Measurements from ENCODE around the gene CRADD. TPM values are rescaled to one million over a fixed set of nuclear protein-coding genes. Genes with fewer than 3 reads are reported as not detected.

CRADD gene
- total RNA-seq, 1 experiment from 2014 or later, result 7.6 TPM

GRCh38 chr12:93684716-93685115 is 7.5 kb downstream of the CRADD start:
- Histone ChIP-seq H4K91ac (ENCODE audit: insufficient read length, low read depth, low read length) (no peak overlapping the region), H2AK5ac (ENCODE audit: insufficient read length, low read length) (no peak overlapping the region), H2BK15ac (ENCODE audit: low read depth, low read length) (no peak overlapping the region), H2BK20ac (ENCODE audit: low read depth, low read length, poor library complexity, severe bottlenecking) (no peak overlapping the region), H3K23me2 (ENCODE audit: insufficient read length, low read depth, low read length, poor library complexity, severe bottlenecking) (no peaks in the 10 kb centered on the region), H2BK12ac (ENCODE audit: insufficient read length, low read depth, low read length) (no peak overlapping the region), H2BK5ac (ENCODE audit: insufficient read length, low read length) (no peak overlapping the region), H3K27ac (ENCODE audit: insufficient read length, low read depth, low read length) (no peak overlapping the region), H3K79me1 (ENCODE audit: insufficient read depth, low read depth, low read length, poor library complexity, severe bottlenecking) (no peaks in the 10 kb centered on the region), H2AFZ (ENCODE audit: low read length) (no peak overlapping the region), H4K20me1 (ENCODE audit: control insufficient read depth, insufficient read depth, insufficient read length) (no peaks in the 10 kb centered on the region), H3K4me2 (ENCODE audit: insufficient read depth, insufficient read length, low read length) (no peak overlapping the region), H3K9ac (ENCODE audit: extremely low read depth, insufficient read length, low read length) (no peak overlapping the region), H3K27me3 (ENCODE audit: insufficient read depth, low read length) (no peaks in the 10 kb centered on the region), H3T11ph (ENCODE audit: low read length) (no peak overlapping the region), H4K8ac (replicated peaks; ENCODE audit: insufficient read length, low read depth, low read length) (no peak overlapping the region), H3K14ac (ENCODE audit: insufficient read depth, low read length) (no peak overlapping the region), H3K4me1 (ENCODE audit: insufficient read depth, low read length) (no peaks in the 10 kb centered on the region), H2BK120ac (ENCODE audit: low read depth, low read length, poor library complexity, severe bottlenecking) (no peak overlapping the region), H3K23ac (ENCODE audit: insufficient read length, low read depth, low read length) (no peak overlapping the region), H3K79me2 (ENCODE audit: insufficient read depth, low read length) (no peaks in the 10 kb centered on the region), H3K18ac (ENCODE audit: insufficient read length, low read depth, low read length) (no peak overlapping the region), H3K56ac (ENCODE audit: insufficient read length, low read depth, low read length) (no peak overlapping the region), H4K5ac (ENCODE audit: insufficient read length, low read depth, low read length) (no peak overlapping the region), H3K9me3 (ENCODE audit: control insufficient read depth, low read depth, low read length) (no peaks in the 10 kb centered on the region), H3K4ac (ENCODE audit: low read depth, low read length) (no peak overlapping the region)
- TF ChIP-seq, protein P1, sequence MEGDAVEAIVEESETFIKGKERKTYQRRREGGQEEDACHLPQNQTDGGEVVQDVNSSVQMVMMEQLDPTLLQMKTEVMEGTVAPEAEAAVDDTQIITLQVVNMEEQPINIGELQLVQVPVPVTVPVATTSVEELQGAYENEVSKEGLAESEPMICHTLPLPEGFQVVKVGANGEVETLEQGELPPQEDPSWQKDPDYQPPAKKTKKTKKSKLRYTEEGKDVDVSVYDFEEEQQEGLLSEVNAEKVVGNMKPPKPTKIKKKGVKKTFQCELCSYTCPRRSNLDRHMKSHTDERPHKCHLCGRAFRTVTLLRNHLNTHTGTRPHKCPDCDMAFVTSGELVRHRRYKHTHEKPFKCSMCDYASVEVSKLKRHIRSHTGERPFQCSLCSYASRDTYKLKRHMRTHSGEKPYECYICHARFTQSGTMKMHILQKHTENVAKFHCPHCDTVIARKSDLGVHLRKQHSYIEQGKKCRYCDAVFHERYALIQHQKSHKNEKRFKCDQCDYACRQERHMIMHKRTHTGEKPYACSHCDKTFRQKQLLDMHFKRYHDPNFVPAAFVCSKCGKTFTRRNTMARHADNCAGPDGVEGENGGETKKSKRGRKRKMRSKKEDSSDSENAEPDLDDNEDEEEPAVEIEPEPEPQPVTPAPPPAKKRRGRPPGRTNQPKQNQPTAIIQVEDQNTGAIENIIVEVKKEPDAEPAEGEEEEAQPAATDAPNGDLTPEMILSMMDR (conservative IDR thresholded peaks at IDR 0.05), result no peak
- Mint-ChIP-seq H3K27me3 (ENCODE audit: low read depth) (no peaks in the 10 kb centered on the region), H3K4me3 (no peak overlapping the region), H3K4me1 (peaks cover 34 to 42% of the 10 kb centered on the region in 2 experiments), H3K27ac (peak overlapping the region in 1 of 3 experiments; percentile 44; a peak in 1 of 7 replicates), H3K36me3 (ENCODE audit: insufficient read depth in 1 of 3, low read depth in 3 of 3) (no peaks in the 10 kb centered on the region), H3K9me3 (no peaks in the 10 kb centered on the region)
- WGBS (ENCODE audit: extremely low coverage, insufficient read length, low lambda C conversion rate), result no CpG with 5 or more reads among the region's 4 CpGs
- no peak for DNase-seq

All from H9 (cell line).